HEK293T (cell line): ENCODE measurements around the gene HIRA.

Source experiments
- CTCF ChIA-PET: fragments of 350-600 bp; formaldehyde crosslinking; extraction: SDS; loops from one replicate; lab custom pipeline; 2021; ENCODE audit warnings: antibody characterized with exemption, inconsistent platforms; lab: Yijun Ruan, JAX
- POLR2A ChIA-PET: fragments of 350-600 bp; formaldehyde crosslinking; extraction: SDS; loops from one replicate; lab custom pipeline; 2020; ENCODE audit warnings: antibody characterized with exemption, inconsistent platforms; lab: Yijun Ruan, JAX
- DNase-seq: peaks from one replicate; pipeline ENCODE4 v3.0.0; 2012; ENCODE audit warnings: mixed read lengths; ENCODE audit errors: extremely low spot score
- ARNT ChIP-seq: fragments of 450-650 bp; IDR thresholded peaks from 2 replicates; pipeline ENCODE4 v1.6.1; 2017; ENCODE audit warnings: mild to moderate bottlenecking
- BHLHE40 ChIP-seq: fragments of 450-650 bp; IDR thresholded peaks from 2 replicates; pipeline ENCODE4 v1.6.1; 2016; ENCODE audit warnings: mild to moderate bottlenecking, moderate library complexity, borderline replicate concordance
- CTBP1 ChIP-seq: fragments of 450-650 bp; IDR thresholded peaks from 2 replicates; pipeline ENCODE4 v1.6.1; 2016; ENCODE audit warnings: borderline replicate concordance
- ELF4 ChIP-seq: fragments of 450-650 bp; IDR thresholded peaks from 2 replicates; pipeline ENCODE4 v1.6.1; 2017; ENCODE audit warnings: antibody characterized with exemption
- FOXA1 ChIP-seq: fragments of 450-650 bp; IDR thresholded peaks from 2 replicates; pipeline ENCODE4 v1.6.1; 2016; ENCODE audit warnings: mild to moderate bottlenecking
- FOXK2 ChIP-seq: fragments of 450-650 bp; IDR thresholded peaks from 2 replicates; pipeline ENCODE4 v1.6.1; 2016; ENCODE audit warnings: mild to moderate bottlenecking
- FOXM1 ChIP-seq: fragments of 450-650 bp; IDR thresholded peaks from 2 replicates; pipeline ENCODE4 v1.6.1; 2017; ENCODE audit warnings: mild to moderate bottlenecking, borderline replicate concordance
- HDGF ChIP-seq: fragments of 450-650 bp; IDR thresholded peaks from 2 replicates; pipeline ENCODE4 v1.6.1; 2017; ENCODE audit warnings: antibody characterized with exemption, borderline replicate concordance
- L3MBTL2 ChIP-seq: fragments of 450-650 bp; conservative IDR thresholded peaks from 2 replicates; pipeline ENCODE4 v1.6.1; 2016; ENCODE audit warnings: mild to moderate bottlenecking
- LEF1 ChIP-seq: fragments of 450-650 bp; IDR thresholded peaks from 2 replicates; pipeline ENCODE4 v1.6.1; 2017; ENCODE audit warnings: mild to moderate bottlenecking, borderline replicate concordance
- NFRKB ChIP-seq: fragments of 450-650 bp; IDR thresholded peaks from 2 replicates; pipeline ENCODE4 v1.6.1; 2016; ENCODE audit warnings: mild to moderate bottlenecking, moderate library complexity
- PKNOX1 ChIP-seq: fragments of 450-650 bp; IDR thresholded peaks from 2 replicates; pipeline ENCODE4 v1.6.1; 2016
- SP1 ChIP-seq: fragments of 450-650 bp; IDR thresholded peaks from 2 replicates; pipeline ENCODE4 v1.6.1; 2017
- SUZ12 ChIP-seq: fragments of 450-650 bp; IDR thresholded peaks from 2 replicates; pipeline ENCODE4 v1.6.1; 2016; ENCODE audit warnings: mild to moderate bottlenecking
- TARDBP ChIP-seq: fragments of 450-650 bp; IDR thresholded peaks from 2 replicates; pipeline ENCODE4 v1.6.1; 2016
- ZNF384 ChIP-seq: fragments of 450-650 bp; IDR thresholded peaks from 2 replicates; pipeline ENCODE4 v1.6.1; 2016

HIRA gene

GRCh38 chr22:19411690-19412045 is 19.9 kb downstream of the HIRA start:
- TF ChIP-seq FOXM1 (no peak), ARNT (no peak), NFRKB (no peak), PKNOX1 (no peak), L3MBTL2 (no peak), SP1 (no peak), HDGF (no peak), BHLHE40 (no peak), CTBP1 (no peak), FOXA1 (no peak), LEF1 (no peak), TARDBP (no peak), SUZ12 (no peak), FOXK2 (no peak), ZNF384 (no peak), ELF4 (no peak)
- POLR2A ChIA-PET, result interaction anchor here (0.7 kb wide), 1 partner anchor 20 kb away, joined by 3 read pairs; the partner anchor contains the start of genes HIRA and MRPL40
- DNase-seq, result no peak
- CTCF ChIA-PET, result no interaction called here

- POLR2A ChIA-PET, result no interaction called here
Observed at GRCh38 chr22:19410941-19411689, 20.4 kb downstream of the HIRA start.

GRCh38 chr22:19407649-19408606 is 23.6 kb downstream of the HIRA start:
- TF ChIP-seq BHLHE40, result no peak
- TF ChIP-seq L3MBTL2, result no peak
- TF ChIP-seq LEF1, result no peak
- TF ChIP-seq ELF4, result no peak
- TF ChIP-seq HDGF, result no peak
- no peak for TF ChIP-seq SP1
- no peak for DNase-seq
- ChIA-PET CTCF (no interaction called here), POLR2A (interaction anchor here (1.9 kb wide), 1 partner anchor 39 kb away, joined by 6 read pairs; the partner anchor contains the start of gene C22orf39)

More at GRCh38 chr22:19410941-19411689, 20.4 kb downstream of the HIRA start:
- CTCF ChIA-PET, result interaction anchor here (1.0 kb wide), 1 partner anchor 232 kb away, joined by 4 read pairs; the partner anchor contains the start of gene SLC25A1
- no peak for TF ChIP-seq FOXA1
- TF ChIP-seq ZNF384, result no peak
- TF ChIP-seq CTBP1, result no peak
- no peak for TF ChIP-seq SP1
- TF ChIP-seq FOXK2, result no peak
- TF ChIP-seq L3MBTL2, result no peak
- TF ChIP-seq LEF1, result no peak
- no peak for TF ChIP-seq ARNT
- no peak for TF ChIP-seq TARDBP
- no peak for TF ChIP-seq ELF4
- TF ChIP-seq HDGF, result no peak
- no peak for TF ChIP-seq BHLHE40
- TF ChIP-seq SUZ12, result no peak
- no peak for TF ChIP-seq PKNOX1
- TF ChIP-seq NFRKB, result no peak
- no peak for TF ChIP-seq FOXM1
- no peak for DNase-seq

GRCh38 chr22:19406846-19407245 is 24.7 kb downstream of the HIRA start:
- ChIA-PET POLR2A (no interaction called here), CTCF (no interaction called here)
- no peak for DNase-seq
- no peak for TF ChIP-seq SUZ12
- TF ChIP-seq ARNT, result no peak
- TF ChIP-seq ELF4, result no peak
- TF ChIP-seq ZNF384, result no peak
- TF ChIP-seq SP1, result no peak
- no peak for TF ChIP-seq CTBP1
- no peak for TF ChIP-seq LEF1
- no peak for TF ChIP-seq FOXK2
- TF ChIP-seq BHLHE40, result no peak
- TF ChIP-seq NFRKB, result no peak
- TF ChIP-seq PKNOX1, result no peak
- no peak for TF ChIP-seq TARDBP
- TF ChIP-seq HDGF, result no peak
- TF ChIP-seq FOXA1, result no peak
- no peak for TF ChIP-seq FOXM1
- no peak for TF ChIP-seq L3MBTL2

- TF ChIP-seq FOXK2, result no peak
- no peak for TF ChIP-seq ZNF384
- no peak for TF ChIP-seq HDGF
- no peak for TF ChIP-seq FOXA1
- no peak for TF ChIP-seq CTBP1
- no peak for TF ChIP-seq FOXM1
- no peak for TF ChIP-seq TARDBP
- TF ChIP-seq ELF4, result no peak
- no peak for TF ChIP-seq SUZ12
- no peak for TF ChIP-seq LEF1
- no peak for TF ChIP-seq L3MBTL2
- no peak for TF ChIP-seq ARNT
- no peak for TF ChIP-seq BHLHE40
- TF ChIP-seq NFRKB, result no peak
- TF ChIP-seq PKNOX1, result no peak
- DNase-seq, result no peak
- ChIA-PET CTCF (no interaction called here), POLR2A (no interaction called here)
Observed at GRCh38 chr22:19406281-19406811, 25.2 kb downstream of the HIRA start.
